Endometrial microvascular endothelial cells (primary cell): ENCODE results near the gene ITGB6. TPM values are rescaled to one million over a fixed set of nuclear protein-coding genes. Genes with fewer than 3 reads are reported as not detected.

Source experiments
- in situ Hi-C: cut with HindIII; loops from 2 replicates; pipeline ENCODE4 v1.10.0; 2017; ENCODE audit warnings: low sequenced_read_pairs, low pct_unique_long_range_greater_than_20kb; ENCODE audit errors: inconsistent ontology term
- total RNA-seq: library from RNA; depleted of rRNA; stranded (reverse); fragments of >200 nt; gene quantifications from one replicate; pipeline ENCODE4 v1.2.3, GENCODE V29; 2015; ENCODE audit errors: inconsistent ontology term

Gene ITGB6
- total RNA-seq, 1 donor from 2014 or later = under 0.01 TPM

- in situ Hi-C loops = no loop called here
These were observed 22.6 kb upstream of the ITGB6 start for GRCh38 chr2:160222546-160223283.

- in situ Hi-C loops = no loop called here
These were observed 21.6 kb upstream of the ITGB6 start for GRCh38 chr2:160221391-160222276.

DNA sequence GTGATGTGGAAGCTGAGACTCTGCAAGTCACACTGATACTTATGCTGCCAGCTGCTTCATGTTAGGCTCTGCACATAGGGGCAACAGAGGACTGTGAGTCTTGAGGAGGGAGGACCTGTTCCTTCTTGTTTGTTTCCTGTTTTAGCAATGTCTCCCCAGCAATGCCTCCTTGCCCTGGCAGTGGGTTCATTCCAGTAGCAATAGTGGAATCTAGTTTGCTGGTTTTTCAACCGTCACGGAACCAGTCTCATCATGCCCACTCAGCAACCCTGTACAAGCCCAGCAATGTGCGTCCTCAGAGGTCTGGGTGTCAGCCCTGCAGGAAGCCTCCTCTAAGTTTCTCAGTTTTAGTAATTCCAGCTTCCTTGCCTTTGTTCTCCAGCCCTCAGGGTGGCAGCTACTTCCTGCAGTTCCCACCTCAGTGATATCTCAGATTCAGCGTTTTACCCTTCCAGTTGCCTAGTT, 20.5 kb upstream of the ITGB6 start:
- in situ Hi-C loops = no loop called here

DNA sequence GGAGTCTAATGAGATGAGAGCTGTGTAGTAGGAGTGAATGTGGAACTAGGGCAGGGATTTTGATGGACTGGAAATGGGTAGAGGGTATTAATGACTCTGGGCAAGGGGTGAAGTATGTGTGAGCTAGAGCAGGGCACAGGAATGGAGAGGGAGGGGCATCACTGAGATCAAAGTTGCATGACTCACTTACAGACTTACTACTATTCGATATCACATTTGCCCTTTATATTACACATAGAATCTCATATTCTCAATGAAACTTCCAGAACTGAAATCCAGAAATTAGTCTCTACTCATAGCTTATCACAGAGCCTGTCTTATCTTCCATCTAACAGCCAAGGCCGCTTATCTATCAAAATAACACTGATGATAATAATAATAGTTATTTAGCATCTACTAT, 20.0 kb upstream of the ITGB6 start:
- in situ Hi-C loops = no loop called here

- in situ Hi-C loops = no loop called here
These were observed 14.7 kb upstream of the ITGB6 start for GRCh38 chr2:160214461-160215445.

DNA sequence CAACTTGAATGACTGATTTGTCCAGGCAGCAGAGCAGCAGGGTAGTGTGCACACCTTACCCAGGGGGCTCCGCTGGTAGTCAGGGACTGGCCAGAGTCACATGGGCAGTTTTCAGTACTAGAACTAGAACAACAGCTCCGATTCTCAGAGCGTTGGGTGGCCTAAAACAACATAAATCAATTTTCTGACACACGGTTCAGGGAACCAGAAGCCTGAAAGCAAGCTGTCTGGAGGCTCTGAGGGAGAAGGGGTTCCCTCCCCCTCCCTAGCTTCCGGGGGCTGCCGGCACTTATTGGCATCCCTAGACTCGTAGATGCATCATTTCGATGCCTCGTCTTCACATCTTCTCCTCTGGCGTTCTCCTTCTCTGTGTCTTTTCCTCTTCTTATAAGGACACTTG, 13.4 kb upstream of the ITGB6 start:
- in situ Hi-C loops = no loop called here

GRCh38 chr2:160210599-160211138, 10.6 kb upstream of the ITGB6 start:
- in situ Hi-C loops = no loop called here

GRCh38 chr2:160209516-160209856, 9.4 kb upstream of the ITGB6 start:
- in situ Hi-C loops = no loop called here

DNA sequence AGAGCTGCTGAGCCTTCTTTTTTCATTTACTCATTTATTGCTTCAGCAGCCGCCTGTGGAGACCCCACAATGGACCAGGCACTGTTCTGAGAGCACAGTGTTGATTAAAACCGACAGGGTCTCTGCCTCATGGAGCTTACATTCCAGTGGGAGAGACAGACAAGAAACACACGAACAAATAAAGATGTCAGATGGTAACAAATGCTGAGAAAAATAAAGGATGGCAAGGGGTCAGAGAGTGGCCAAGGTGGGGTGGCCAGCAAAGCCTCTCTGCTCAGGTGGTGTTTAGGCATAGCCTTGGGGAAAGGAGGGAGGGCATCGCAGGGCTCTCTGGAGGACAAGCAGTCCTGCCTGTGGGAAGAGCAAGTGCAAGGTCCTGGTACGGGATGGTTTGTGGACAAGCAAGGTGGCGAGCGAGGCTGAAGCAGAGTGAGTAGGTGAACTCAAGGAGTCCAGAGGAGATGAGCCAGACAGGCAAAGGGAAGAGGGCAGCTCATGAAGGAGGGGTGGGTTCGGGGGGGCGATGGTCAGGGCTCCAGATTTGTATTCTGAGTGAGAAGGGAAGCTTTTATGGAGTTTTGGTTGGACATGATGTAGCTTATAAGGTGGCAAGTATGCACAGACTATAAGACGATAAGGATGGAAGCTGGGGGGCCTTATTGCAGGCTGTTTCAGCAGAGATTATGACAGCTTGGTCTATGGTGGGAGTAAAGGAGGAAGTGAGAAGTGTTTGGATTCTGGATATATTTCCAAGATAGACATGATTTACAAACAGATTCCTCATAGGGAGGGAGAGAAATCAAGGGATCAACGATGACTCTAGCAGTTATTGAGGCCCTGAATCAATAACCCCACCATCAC, 8.8 kb upstream of the ITGB6 start:
- in situ Hi-C loops = no loop called here

- in situ Hi-C loops = no loop called here
These were observed 8.0 kb upstream of the ITGB6 start for GRCh38 chr2:160207804-160208654.

GRCh38 chr2:160207271-160207670, 7.2 kb upstream of the ITGB6 start:
- in situ Hi-C loops = no loop called here

DNA sequence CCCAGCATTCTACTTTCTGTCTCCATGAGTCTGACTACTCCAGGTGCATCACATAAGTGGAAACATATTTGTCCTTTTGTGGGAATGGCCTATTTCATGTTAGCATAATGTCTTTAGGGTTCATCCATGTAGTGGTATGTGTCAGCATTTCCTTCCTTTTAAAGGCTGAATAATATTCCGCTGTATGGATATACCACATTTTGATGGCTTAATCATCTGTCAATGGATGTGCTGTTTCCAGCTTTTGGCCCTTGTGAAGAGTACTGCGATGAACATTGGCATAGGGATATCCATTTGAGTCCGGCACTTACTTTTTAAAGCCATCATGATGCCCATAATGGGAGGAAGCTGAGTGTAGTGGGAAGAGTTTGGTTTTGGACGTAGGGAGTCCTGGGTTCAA, 6.4 kb upstream of the ITGB6 start:
- in situ Hi-C loops = no loop called here

- in situ Hi-C loops = no loop called here
These were observed 5.4 kb upstream of the ITGB6 start for GRCh38 chr2:160205505-160205904.

- in situ Hi-C loops = no loop called here
These were observed 3.4 kb upstream of the ITGB6 start for GRCh38 chr2:160203422-160203821.

DNA sequence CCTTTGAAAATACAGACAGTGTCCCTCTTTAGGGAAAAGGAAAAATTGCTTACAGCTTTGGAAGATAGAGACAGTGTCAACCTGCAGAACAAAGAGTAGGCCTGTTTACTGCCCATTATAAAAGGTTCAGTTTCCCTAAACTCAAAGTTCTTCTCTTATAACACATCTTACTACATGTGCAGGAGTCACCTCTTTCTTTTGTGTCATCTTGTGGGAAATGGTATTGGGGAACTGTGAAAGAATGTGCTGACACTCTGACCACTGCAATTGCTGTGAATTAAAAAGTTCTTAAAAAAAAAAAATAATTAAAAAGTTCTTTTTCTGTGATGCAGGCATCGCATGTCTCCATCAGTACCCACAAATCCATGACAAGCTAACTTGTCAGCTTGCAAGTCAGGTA, 2.9 kb upstream of the ITGB6 start:
- in situ Hi-C loops = no loop called here

DNA sequence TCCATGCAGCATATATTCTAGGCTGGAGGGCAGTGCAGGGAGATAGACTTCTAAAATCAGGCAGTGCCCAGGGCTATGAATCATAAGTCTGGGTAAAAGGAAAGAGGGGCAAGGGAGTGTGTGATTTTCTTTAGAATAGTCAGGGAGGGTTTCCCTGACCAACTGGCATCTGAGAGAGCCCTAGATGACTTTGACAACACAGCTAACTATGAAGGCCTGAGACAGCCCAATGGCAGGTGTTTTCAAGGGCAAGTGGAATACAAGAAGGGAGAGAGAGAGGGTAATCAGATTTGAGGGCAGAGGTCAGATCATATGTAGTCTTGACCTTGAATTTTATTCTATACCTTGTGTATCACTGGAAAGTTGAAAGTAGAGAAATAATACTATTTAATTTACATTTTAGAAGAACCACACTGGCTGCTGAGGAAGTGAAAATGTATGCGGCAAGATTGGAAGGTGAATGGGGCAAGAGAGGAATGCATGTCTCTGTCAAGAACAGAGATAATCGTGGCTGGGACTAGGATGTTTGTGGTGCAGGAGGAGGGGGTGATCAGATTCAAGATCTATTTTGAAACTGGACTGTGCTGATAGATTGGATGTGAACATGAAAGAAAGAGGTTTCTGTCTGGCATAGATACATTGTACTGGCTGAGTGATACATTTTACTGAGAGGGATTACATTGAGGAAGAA, 1.9 kb upstream of the ITGB6 start:
- in situ Hi-C loops = no loop called here

- in situ Hi-C loops = no loop called here
These were observed 849 bp upstream of the ITGB6 start for GRCh38 chr2:160200921-160201320.
